Measurements from ENCODE around the gene KL.

DNA sequence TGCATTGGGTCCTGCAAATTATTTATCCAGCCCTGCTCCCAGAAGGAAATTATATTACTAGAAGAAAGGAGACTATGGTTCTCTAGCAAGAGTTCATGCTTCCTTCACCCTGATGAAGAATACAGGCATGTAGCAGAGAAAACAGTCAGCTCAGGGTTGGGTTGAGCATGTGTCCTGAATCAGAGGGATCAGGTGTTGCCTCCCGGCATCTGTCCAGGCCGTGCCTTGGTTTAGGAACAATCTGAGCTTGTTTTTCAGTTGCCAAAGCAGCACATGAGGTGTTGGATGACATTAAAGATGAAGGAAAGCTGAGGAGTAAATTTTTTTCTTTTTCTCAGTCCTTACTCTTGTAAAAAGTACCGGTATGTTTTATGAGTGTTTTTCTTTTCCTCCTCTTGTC lies 62.0 kb downstream of the KL start:
- TF ChIP-seq POLR2A (IDR thresholded peaks at IDR 0.05) = no peak
- TF ChIP-seq, protein P1, sequence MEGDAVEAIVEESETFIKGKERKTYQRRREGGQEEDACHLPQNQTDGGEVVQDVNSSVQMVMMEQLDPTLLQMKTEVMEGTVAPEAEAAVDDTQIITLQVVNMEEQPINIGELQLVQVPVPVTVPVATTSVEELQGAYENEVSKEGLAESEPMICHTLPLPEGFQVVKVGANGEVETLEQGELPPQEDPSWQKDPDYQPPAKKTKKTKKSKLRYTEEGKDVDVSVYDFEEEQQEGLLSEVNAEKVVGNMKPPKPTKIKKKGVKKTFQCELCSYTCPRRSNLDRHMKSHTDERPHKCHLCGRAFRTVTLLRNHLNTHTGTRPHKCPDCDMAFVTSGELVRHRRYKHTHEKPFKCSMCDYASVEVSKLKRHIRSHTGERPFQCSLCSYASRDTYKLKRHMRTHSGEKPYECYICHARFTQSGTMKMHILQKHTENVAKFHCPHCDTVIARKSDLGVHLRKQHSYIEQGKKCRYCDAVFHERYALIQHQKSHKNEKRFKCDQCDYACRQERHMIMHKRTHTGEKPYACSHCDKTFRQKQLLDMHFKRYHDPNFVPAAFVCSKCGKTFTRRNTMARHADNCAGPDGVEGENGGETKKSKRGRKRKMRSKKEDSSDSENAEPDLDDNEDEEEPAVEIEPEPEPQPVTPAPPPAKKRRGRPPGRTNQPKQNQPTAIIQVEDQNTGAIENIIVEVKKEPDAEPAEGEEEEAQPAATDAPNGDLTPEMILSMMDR (IDR thresholded peaks at IDR 0.05 in 4 of 5, conservative IDR thresholded peaks at IDR 0.05 in 1 of 5) = no peak

All from gastrocnemius medialis (tissue), 4 donors.